A673 (cell line): ENCODE data around the gene MAP4K5.

Source experiments
- EZH2 ChIP-seq: fragments of 200-600 bp; sonication (generic); IDR thresholded peaks from 2 replicates; pipeline ENCODE4 v1.6.1; 2017; ENCODE audit warnings: borderline replicate concordance, low read depth, mild to moderate bottlenecking, mixed read lengths, antibody characterized with exemption, low read length; ENCODE audit not compliant: poor library complexity, severe bottlenecking
- TF ChIP-seq, protein P1 (sequence below): fragments of 300-800, 200-600 bp; sonication (generic); conservative IDR thresholded peaks from 2 replicates; pipeline ENCODE4 v1.5.1; 2017; ENCODE audit warnings: low read depth, mild to moderate bottlenecking, antibody characterized with exemption, low read length, moderate library complexity, mixed read lengths

DNA sequence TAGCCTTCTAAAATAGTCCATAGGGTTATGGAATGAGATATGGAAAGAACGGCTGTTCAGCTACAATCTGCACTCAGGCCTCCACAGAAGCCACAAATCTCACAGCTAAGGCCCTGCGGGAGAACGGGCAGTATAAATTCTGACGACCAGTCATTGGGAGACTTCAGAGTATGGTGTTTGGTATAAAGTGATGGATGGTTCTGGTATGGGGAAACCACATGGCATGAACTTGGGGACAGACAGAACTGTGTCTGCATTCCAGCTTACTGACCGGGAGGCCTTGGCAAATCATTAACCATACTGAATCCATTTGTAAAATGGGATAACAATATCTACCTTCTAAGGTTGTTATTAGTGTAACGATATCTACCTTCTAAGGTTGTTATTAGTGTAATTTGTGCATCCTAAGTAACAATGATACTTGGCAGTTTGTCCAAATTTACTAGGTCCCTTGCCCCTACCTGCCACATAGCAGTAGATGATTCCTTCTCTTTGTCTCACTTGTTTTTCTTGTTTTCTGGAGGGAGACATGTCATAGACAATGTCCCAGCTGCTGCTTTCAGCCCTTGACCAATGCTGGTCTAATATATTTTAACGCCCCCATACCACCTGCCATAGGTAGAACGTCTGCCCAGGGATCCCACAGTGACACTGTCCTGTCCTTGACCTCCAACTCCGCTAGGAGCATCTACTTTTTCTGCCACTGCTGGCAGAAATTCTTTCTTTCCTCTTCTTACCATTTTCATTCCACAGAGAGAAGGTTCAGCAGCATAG, 142.5 kb downstream of the MAP4K5 start:
- TF ChIP-seq EZH2 = no peak
- TF ChIP-seq, protein P1, sequence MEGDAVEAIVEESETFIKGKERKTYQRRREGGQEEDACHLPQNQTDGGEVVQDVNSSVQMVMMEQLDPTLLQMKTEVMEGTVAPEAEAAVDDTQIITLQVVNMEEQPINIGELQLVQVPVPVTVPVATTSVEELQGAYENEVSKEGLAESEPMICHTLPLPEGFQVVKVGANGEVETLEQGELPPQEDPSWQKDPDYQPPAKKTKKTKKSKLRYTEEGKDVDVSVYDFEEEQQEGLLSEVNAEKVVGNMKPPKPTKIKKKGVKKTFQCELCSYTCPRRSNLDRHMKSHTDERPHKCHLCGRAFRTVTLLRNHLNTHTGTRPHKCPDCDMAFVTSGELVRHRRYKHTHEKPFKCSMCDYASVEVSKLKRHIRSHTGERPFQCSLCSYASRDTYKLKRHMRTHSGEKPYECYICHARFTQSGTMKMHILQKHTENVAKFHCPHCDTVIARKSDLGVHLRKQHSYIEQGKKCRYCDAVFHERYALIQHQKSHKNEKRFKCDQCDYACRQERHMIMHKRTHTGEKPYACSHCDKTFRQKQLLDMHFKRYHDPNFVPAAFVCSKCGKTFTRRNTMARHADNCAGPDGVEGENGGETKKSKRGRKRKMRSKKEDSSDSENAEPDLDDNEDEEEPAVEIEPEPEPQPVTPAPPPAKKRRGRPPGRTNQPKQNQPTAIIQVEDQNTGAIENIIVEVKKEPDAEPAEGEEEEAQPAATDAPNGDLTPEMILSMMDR = no peak
